Adrenal gland (tissue), 5 donors: ENCODE results near the gene TENM4.

Source experiments
- CTCF ChIP-seq, 6 experiments: fragments of 450-650 bp in 4 of 6; fragments of 200-600 bp in 2 of 6; sonication (generic) in 1 of 6; IDR thresholded peaks; 1 replicate in 5 of 6; 2 replicates in 1 of 6; pipeline versions ENCODE4 v1.5.1 to v1.8.0; 2016 to 2021; ENCODE audit warnings: antibody characterized with exemption in 6 of 6, mild to moderate bottlenecking in 2 of 6, moderate library complexity in 1 of 6
- POLR2A ChIP-seq, 2 donors: fragments of 450-650 bp; IDR thresholded peaks; one replicate each; pipeline ENCODE4 v1.6.1; 2017; ENCODE audit warnings: antibody characterized with exemption in 2 of 2, mild to moderate bottlenecking in 2 of 2, moderate library complexity in 1 of 2
- donor health status: DM: no; HTN: no; CAD: no.

GRCh38 chr11:79069504-79069903, 371.3 kb downstream of the TENM4 start:
- TF ChIP-seq CTCF (IDR thresholded peaks at IDR 0.05) (no peak), POLR2A (IDR thresholded peaks at IDR 0.05) (no peak)
